Vagina (tissue), 2 donors: ENCODE results near the gene RCC2.

Source experiments
- POLR2A ChIP-seq, 2 donors: fragments of 450-650 bp; IDR thresholded peaks; one replicate each; pipeline ENCODE4 v1.6.1; 2017; ENCODE audit warnings: antibody characterized with exemption in 2 of 2, mild to moderate bottlenecking in 2 of 2, moderate library complexity in 2 of 2
- POLR2AphosphoS5 ChIP-seq, 2 donors: sonication (generic); formaldehyde crosslinking; IDR thresholded peaks; one replicate each; pipeline ENCODE4 v1.9.0; 2017; ENCODE audit warnings: antibody characterized with exemption in 2 of 2, mild to moderate bottlenecking in 2 of 2, low read depth in 1 of 2; ENCODE audit not compliant: insufficient read depth in 1 of 2
- TF ChIP-seq, protein P1 (sequence below), 3 experiments: fragments of 450-650 bp in 2 of 3; fragments of 200-600 bp in 1 of 3; sonication (generic) in 1 of 3; IDR thresholded peaks; one replicate each; pipeline ENCODE4 v1.5.1; 2017 to 2019; ENCODE audit warnings: antibody characterized with exemption in 3 of 3, mild to moderate bottlenecking in 2 of 3, moderate library complexity in 2 of 3

DNA sequence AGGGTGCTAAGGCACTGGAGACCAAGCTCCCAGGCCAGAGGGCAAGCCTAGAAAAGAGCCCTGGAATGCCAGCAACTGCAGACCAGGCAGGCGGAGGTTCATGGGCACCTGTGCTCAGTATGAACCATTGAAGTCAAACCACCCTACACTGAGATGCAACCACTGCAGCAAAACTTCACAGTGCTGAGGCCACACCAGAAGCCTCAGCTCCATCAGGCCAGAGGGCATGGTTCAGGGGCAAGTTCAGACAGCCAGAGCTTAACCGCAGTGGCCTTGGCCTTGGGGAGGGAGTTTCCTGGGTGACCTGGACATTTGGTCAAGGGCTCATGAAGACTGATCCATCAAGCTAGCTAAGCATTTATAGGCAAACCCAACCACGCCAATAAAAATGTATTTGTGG, 7.1 kb downstream of the RCC2 start:
- TF ChIP-seq, protein P1, sequence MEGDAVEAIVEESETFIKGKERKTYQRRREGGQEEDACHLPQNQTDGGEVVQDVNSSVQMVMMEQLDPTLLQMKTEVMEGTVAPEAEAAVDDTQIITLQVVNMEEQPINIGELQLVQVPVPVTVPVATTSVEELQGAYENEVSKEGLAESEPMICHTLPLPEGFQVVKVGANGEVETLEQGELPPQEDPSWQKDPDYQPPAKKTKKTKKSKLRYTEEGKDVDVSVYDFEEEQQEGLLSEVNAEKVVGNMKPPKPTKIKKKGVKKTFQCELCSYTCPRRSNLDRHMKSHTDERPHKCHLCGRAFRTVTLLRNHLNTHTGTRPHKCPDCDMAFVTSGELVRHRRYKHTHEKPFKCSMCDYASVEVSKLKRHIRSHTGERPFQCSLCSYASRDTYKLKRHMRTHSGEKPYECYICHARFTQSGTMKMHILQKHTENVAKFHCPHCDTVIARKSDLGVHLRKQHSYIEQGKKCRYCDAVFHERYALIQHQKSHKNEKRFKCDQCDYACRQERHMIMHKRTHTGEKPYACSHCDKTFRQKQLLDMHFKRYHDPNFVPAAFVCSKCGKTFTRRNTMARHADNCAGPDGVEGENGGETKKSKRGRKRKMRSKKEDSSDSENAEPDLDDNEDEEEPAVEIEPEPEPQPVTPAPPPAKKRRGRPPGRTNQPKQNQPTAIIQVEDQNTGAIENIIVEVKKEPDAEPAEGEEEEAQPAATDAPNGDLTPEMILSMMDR (IDR thresholded peaks at IDR 0.05): no peak
- no peak for TF ChIP-seq POLR2A (IDR thresholded peaks at IDR 0.05)
- TF ChIP-seq POLR2AphosphoS5 (IDR thresholded peaks at IDR 0.05; ENCODE audit: insufficient read depth in 1 of 2, low read depth in 1 of 2): no peak
